ENCODE data around the gene CRHR2. TPM values are rescaled to one million over a fixed set of nuclear protein-coding genes. Genes with fewer than 3 reads are reported as not detected.

CRHR2 gene
- total RNA-seq, 3 donors from 2014 or later (not counting 1 experiment from before 2014, with no cell fraction given): not detected

- TF ChIP-seq CTCF (IDR thresholded peaks at IDR 0.05): no peak
- Histone ChIP-seq H3K36me3 (ENCODE audit: control insufficient read depth, insufficient read depth, low read length) (peaks cover 69% of the 10 kb centered on the region), H3K9me3 (ENCODE audit: control insufficient read depth, insufficient read depth, low read length) (no peaks in the 10 kb centered on the region), H3K4me1 (ENCODE audit: control insufficient read depth, insufficient read depth, low read length) (no peaks in the 10 kb centered on the region), H3K27ac (ENCODE audit: low read length) (no peak overlapping the region), H3K4me3 (ENCODE audit: low read length) (no peak overlapping the region), H3K27me3 (ENCODE audit: control insufficient read depth, insufficient read depth, low read length) (no peaks in the 10 kb centered on the region)
- Mint-ChIP-seq H3K27ac (no peak overlapping the region), H3K9me3 (no peaks in the 10 kb centered on the region), H3K36me3 (peaks cover 30% of the 10 kb centered on the region), H3K27me3 (ENCODE audit: low read depth in 2 of 2) (no peaks in the 10 kb centered on the region), H3K4me3 (no peak overlapping the region), H3K4me1 (no peaks in the 10 kb centered on the region)
- no peak for DNase-seq
- ATAC-seq: no peak
- intact Hi-C loops (cut with micrococcal nuclease): no loop called here
- 98% methylated on average over 4 of the region's 4 CpGs for WGBS (ENCODE audit: insufficient coverage)
Observed at GRCh38 chr7:30627026-30627425, 55.2 kb downstream of the CRHR2 start.

- Histone ChIP-seq H3K27ac (ENCODE audit: low read length) (no peak overlapping the region), H3K36me3 (ENCODE audit: control insufficient read depth, insufficient read depth, low read length) (peaks cover 71% of the 10 kb centered on the region), H3K4me3 (ENCODE audit: low read length) (no peak overlapping the region), H3K4me1 (ENCODE audit: control insufficient read depth, insufficient read depth, low read length) (no peaks in the 10 kb centered on the region), H3K27me3 (ENCODE audit: control insufficient read depth, insufficient read depth, low read length) (no peaks in the 10 kb centered on the region), H3K9me3 (ENCODE audit: control insufficient read depth, insufficient read depth, low read length) (no peaks in the 10 kb centered on the region)
- no peaks in the 10 kb centered on the region for H3K9me3 Mint-ChIP-seq
- H3K4me1 Mint-ChIP-seq: no peaks in the 10 kb centered on the region
- H3K27me3 Mint-ChIP-seq (ENCODE audit: low read depth in 2 of 2): no peaks in the 10 kb centered on the region
- intact Hi-C loops (cut with micrococcal nuclease): no loop called here
- TF ChIP-seq CTCF (IDR thresholded peaks at IDR 0.05): no peak
- H3K27ac Mint-ChIP-seq: no peak overlapping the region
- ATAC-seq: no peak
- peaks cover 35% of the 10 kb centered on the region for H3K36me3 Mint-ChIP-seq
- no peak overlapping the region for H3K4me3 Mint-ChIP-seq
- no peak for DNase-seq
- WGBS (ENCODE audit: insufficient coverage): 100% methylated on average over 1 of the region's 1 CpG
Observed at GRCh38 chr7:30625283-30625682, 57.0 kb downstream of the CRHR2 start.

GRCh38 chr7:30618961-30619360 lies 63.3 kb downstream of the CRHR2 start:
- no peak overlapping the region for H3K4me3 Mint-ChIP-seq
- peaks cover 77% of the 10 kb centered on the region for H3K36me3 ChIP-seq (ENCODE audit: control insufficient read depth, insufficient read depth, low read length)
- peaks cover 2 to 3% of the 10 kb centered on the region in 2 donors for H3K4me1 Mint-ChIP-seq
- 100% methylated on average over 1 of the region's 1 CpG for WGBS (ENCODE audit: insufficient coverage)
- intact Hi-C loops (cut with micrococcal nuclease): no loop called here
- H3K36me3 Mint-ChIP-seq: peaks cover 42% of the 10 kb centered on the region
- no peak for TF ChIP-seq CTCF (IDR thresholded peaks at IDR 0.05)
- H3K4me3 ChIP-seq (ENCODE audit: low read length): no peak overlapping the region
- no peaks in the 10 kb centered on the region for H3K9me3 Mint-ChIP-seq
- no peaks in the 10 kb centered on the region for H3K27me3 ChIP-seq (ENCODE audit: control insufficient read depth, insufficient read depth, low read length)
- no peak overlapping the region for H3K27ac Mint-ChIP-seq
- H3K27me3 Mint-ChIP-seq (ENCODE audit: low read depth in 2 of 2): no peaks in the 10 kb centered on the region
- DNase-seq (no peak), ATAC-seq (no peak)
- H3K4me1 ChIP-seq (ENCODE audit: control insufficient read depth, insufficient read depth, low read length): no peaks in the 10 kb centered on the region
- no peaks in the 10 kb centered on the region for H3K9me3 ChIP-seq (ENCODE audit: control insufficient read depth, insufficient read depth, low read length)
- H3K27ac ChIP-seq (ENCODE audit: low read length): no peak overlapping the region

- H3K4me3 ChIP-seq (ENCODE audit: low read length): no peak overlapping the region
- Mint-ChIP-seq H3K27me3 (ENCODE audit: low read depth in 2 of 2) (no peaks in the 10 kb centered on the region), H3K4me1 (peaks cover 4 to 10% of the 10 kb centered on the region in 2 donors), H3K4me3 (no peak overlapping the region), H3K36me3 (peaks cover 38% of the 10 kb centered on the region), H3K27ac (no peak overlapping the region), H3K9me3 (no peaks in the 10 kb centered on the region)
- H3K27ac ChIP-seq (ENCODE audit: low read length): no peak overlapping the region
- H3K27me3 ChIP-seq (ENCODE audit: control insufficient read depth, insufficient read depth, low read length): no peaks in the 10 kb centered on the region
- no peak for ATAC-seq
- DNase-seq: no peak
- no peak for TF ChIP-seq CTCF (IDR thresholded peaks at IDR 0.05)
- 97% methylated on average over 4 of the region's 4 CpGs for WGBS (ENCODE audit: insufficient coverage)
- H3K36me3 ChIP-seq (ENCODE audit: control insufficient read depth, insufficient read depth, low read length): peaks cover 77% of the 10 kb centered on the region
- no peaks in the 10 kb centered on the region for H3K4me1 ChIP-seq (ENCODE audit: control insufficient read depth, insufficient read depth, low read length)
- intact Hi-C loops (cut with micrococcal nuclease): no loop called here
- no peaks in the 10 kb centered on the region for H3K9me3 ChIP-seq (ENCODE audit: control insufficient read depth, insufficient read depth, low read length)
Observed at GRCh38 chr7:30618080-30618676, 64.1 kb downstream of the CRHR2 start.

Measured in natural killer cell (primary cell).